Hepatocyte (in vitro differentiated cells): Measurements from ENCODE around the gene LCLAT1. TPM values are rescaled to one million over a fixed set of nuclear protein-coding genes. Genes with fewer than 3 reads are reported as not detected.

ENCODE experiments used
- DNase-seq: peaks from one replicate; pipeline ENCODE4 v3.0.0-alpha.2; 2016; ENCODE audit warnings: low spot score
- H2AFZ ChIP-seq: fragments of 200-600 bp; sonication (generic); 2 replicates; pipeline ENCODE4 v1.6.0; 2016; ENCODE audit warnings: antibody characterized with exemption, mild to moderate bottlenecking
- H3K27ac ChIP-seq: fragments of 200-600 bp; sonication (generic); 2 replicates; pipeline ENCODE4 v1.5.1; 2016; ENCODE audit warnings: mild to moderate bottlenecking
- H3K27me3 ChIP-seq: fragments of 200-600 bp; sonication (generic); 2 replicates; pipeline ENCODE4 v1.6.1; 2016
- H3K36me3 ChIP-seq: fragments of 200-600 bp; sonication (generic); replicated peaks from 2 replicates; pipeline ENCODE4 v1.5.1; 2016; ENCODE audit warnings: low read depth; ENCODE audit not compliant: insufficient read depth
- H3K4me1 ChIP-seq: fragments of 200-600 bp; sonication (generic); 2 replicates; pipeline ENCODE4 v1.5.1; 2016; ENCODE audit warnings: mild to moderate bottlenecking, moderate library complexity; ENCODE audit not compliant: insufficient read depth
- H3K4me2 ChIP-seq: fragments of 200-600 bp; sonication (generic); 2 replicates; pipeline ENCODE4 v1.6.0; 2016
- H3K4me3 ChIP-seq: fragments of 200-600 bp; sonication (generic); 2 replicates; pipeline ENCODE4 v1.5.1; 2016; ENCODE audit warnings: mild to moderate bottlenecking
- H3K79me2 ChIP-seq: fragments of 200-600 bp; sonication (generic); 2 replicates; pipeline ENCODE4 v1.6.0; 2017; ENCODE audit warnings: mild to moderate bottlenecking
- H3K9me2 ChIP-seq: fragments of 200-600 bp; sonication (generic); replicated peaks from 2 replicates; pipeline ENCODE4 v1.6.0; 2017; ENCODE audit warnings: mild to moderate bottlenecking; ENCODE audit not compliant: insufficient read depth
- H3K9me3 ChIP-seq: fragments of 200-600 bp; sonication (generic); 2 replicates; pipeline ENCODE4 v1.5.1; 2016; ENCODE audit warnings: low read depth, mild to moderate bottlenecking
- H4K20me1 ChIP-seq: fragments of 200-600 bp; sonication (generic); 2 replicates; pipeline ENCODE4 v1.6.0; 2016; ENCODE audit warnings: mild to moderate bottlenecking; ENCODE audit not compliant: insufficient read depth, poor library complexity, severe bottlenecking
- CTCF ChIP-seq: fragments of 200-600 bp; sonication (generic); IDR thresholded peaks from 2 replicates; pipeline ENCODE4 v1.5.1; 2016; ENCODE audit warnings: antibody characterized with exemption, mild to moderate bottlenecking; ENCODE audit not compliant: poor library complexity
- EZH2 ChIP-seq: fragments of 200-600 bp; sonication (generic); IDR thresholded peaks from 2 replicates; pipeline ENCODE4 v1.6.1; 2016; ENCODE audit warnings: antibody characterized with exemption, mild to moderate bottlenecking, borderline replicate concordance
- EZH2phosphoT487 ChIP-seq: fragments of 200-600 bp; sonication (generic); IDR thresholded peaks from one replicate; pipeline ENCODE4 v1.6.1; 2018; ENCODE audit warnings: antibody characterized with exemption, mild to moderate bottlenecking, low read depth, moderate library complexity; ENCODE audit not compliant: unreplicated experiment, severe bottlenecking
- WGBS: methylation state at CpG from one replicate; pipeline ENCODE4 v1.1.6; 2016; ENCODE audit warnings: low lambda C conversion rate; ENCODE audit errors: missing lambda C conversion rate; 5-methylcytosine and 5-hydroxymethylcytosine counted together
- polyA plus RNA-seq: library from polyadenylated mRNA; unstranded; fragments of >200 nt; fragmentation: Nextera tagmentation; extraction: Ambion mirVana; gene quantifications from 2 replicates; pipeline ENCODE4 v1.2.1, GENCODE V29; 2016
- total RNA-seq: library from RNA; depleted of rRNA; stranded (reverse); fragments of >200 nt; gene quantifications from 2 replicates; pipeline ENCODE4 v1.2.3, GENCODE V29; 2014

Gene LCLAT1
- total and polyA plus RNA-seq, 2 experiments from 2014 or later: 10.1 to 15.4 TPM

GRCh38 chr2:30664761-30665358 lies 217.8 kb downstream of the LCLAT1 start:
- H2AFZ ChIP-seq: no peak overlapping the region
- WGBS: 74% methylated on average over 8 of the region's 8 CpGs
- H3K79me2 ChIP-seq: no peaks in the 10 kb centered on the region
- DNase-seq: peak; percentile 59
- TF ChIP-seq CTCF (no peak), EZH2phosphoT487 (no peak), EZH2 (no peak)
- H3K4me1 ChIP-seq: no peaks in the 10 kb centered on the region
- H3K9me2 ChIP-seq: no peaks in the 10 kb centered on the region
- H3K9me3 ChIP-seq: peaks cover 4% of the 10 kb centered on the region
- H3K27me3 ChIP-seq: no peaks in the 10 kb centered on the region
- H3K4me2 ChIP-seq: no peak overlapping the region
- H3K4me3 ChIP-seq: no peak overlapping the region
- H3K27ac ChIP-seq: peak overlapping the region; percentile 55
- H4K20me1 ChIP-seq: no peaks in the 10 kb centered on the region
- no peaks in the 10 kb centered on the region for H3K36me3 ChIP-seq

- no peak overlapping the region for H3K4me3 ChIP-seq
- H3K79me2 ChIP-seq: no peaks in the 10 kb centered on the region
- H3K4me2 ChIP-seq: no peak overlapping the region
- H3K27me3 ChIP-seq: no peaks in the 10 kb centered on the region
- no peaks in the 10 kb centered on the region for H3K9me2 ChIP-seq
- no peak overlapping the region for H2AFZ ChIP-seq
- TF ChIP-seq EZH2phosphoT487: no peak
- TF ChIP-seq EZH2: no peak
- no peak for TF ChIP-seq CTCF
- H3K27ac ChIP-seq: peak overlapping the region; percentile 24
- H3K36me3 ChIP-seq: no peaks in the 10 kb centered on the region
- 97% methylated on average over 3 of the region's 3 CpGs for WGBS
- peaks cover 4% of the 10 kb centered on the region for H3K9me3 ChIP-seq
- no peaks in the 10 kb centered on the region for H3K4me1 ChIP-seq
- H4K20me1 ChIP-seq: no peaks in the 10 kb centered on the region
- DNase-seq: no peak
Observed at GRCh38 chr2:30665761-30666265, 218.8 kb downstream of the LCLAT1 start.

GRCh38 chr2:30666266-30666874 lies 219.3 kb downstream of the LCLAT1 start:
- TF ChIP-seq EZH2 (no peak), EZH2phosphoT487 (no peak), CTCF (no peak)
- no peaks in the 10 kb centered on the region for H3K79me2 ChIP-seq
- H4K20me1 ChIP-seq: no peaks in the 10 kb centered on the region
- peak; percentile 53 for DNase-seq
- no peak overlapping the region for H3K4me2 ChIP-seq
- no peaks in the 10 kb centered on the region for H3K36me3 ChIP-seq
- H2AFZ ChIP-seq: no peak overlapping the region
- no peak overlapping the region for H3K4me3 ChIP-seq
- no peaks in the 10 kb centered on the region for H3K4me1 ChIP-seq
- 51% methylated on average over 4 of the region's 4 CpGs for WGBS
- peaks cover 4% of the 10 kb centered on the region for H3K9me3 ChIP-seq
- peak overlapping the region; percentile 24 for H3K27ac ChIP-seq
- H3K27me3 ChIP-seq: no peaks in the 10 kb centered on the region
- H3K9me2 ChIP-seq: no peaks in the 10 kb centered on the region
